Bronchial epithelial cell (primary cell): ENCODE measurements around the gene RHOF. TPM values are rescaled to one million over a fixed set of nuclear protein-coding genes. Genes with fewer than 3 reads are reported as not detected.

ENCODE experiments used
- DNase-seq: peaks from one replicate; pipeline ENCODE4 v3.0.0-alpha.2; 2010; ENCODE audit warnings: low read depth
- FAIRE-seq: peaks from 2 replicates; lab custom pipeline; 2011; peaks lifted over from hg19 to GRCh38; lab: Jason Lieb, UNC
- H3K27me3 ChIP-seq: 2 replicates; pipeline ENCODE4 v1.5.1; 2011; ENCODE audit warnings: low read length; ENCODE audit not compliant: control insufficient read depth, insufficient read depth
- H3K36me3 ChIP-seq: 2 replicates; pipeline ENCODE4 v1.5.1; 2011; ENCODE audit warnings: low read length; ENCODE audit not compliant: control insufficient read depth, insufficient read depth
- H3K4me3 ChIP-seq: 2 replicates; pipeline ENCODE4 v1.5.1; 2011; ENCODE audit warnings: mild to moderate bottlenecking, low read depth, low read length, control low read depth
- total RNA-seq: library from RNA; depleted of rRNA; stranded (reverse); fragments of >200 nt; gene quantifications from 2 replicates; pipeline ENCODE4 v1.2.1, GENCODE V29; 2014
- TF ChIP-seq, protein P1 (sequence below): IDR thresholded peaks from 2 replicates; pipeline ENCODE4 v1.5.1; 2011; ENCODE audit warnings: mild to moderate bottlenecking, moderate library complexity, low read length, control low read depth, inconsistent platforms; ENCODE audit not compliant: insufficient read depth, severe bottlenecking

The RHOF gene
- total RNA-seq, 1 donor from 2014 or later = 15.5 TPM

DNA sequence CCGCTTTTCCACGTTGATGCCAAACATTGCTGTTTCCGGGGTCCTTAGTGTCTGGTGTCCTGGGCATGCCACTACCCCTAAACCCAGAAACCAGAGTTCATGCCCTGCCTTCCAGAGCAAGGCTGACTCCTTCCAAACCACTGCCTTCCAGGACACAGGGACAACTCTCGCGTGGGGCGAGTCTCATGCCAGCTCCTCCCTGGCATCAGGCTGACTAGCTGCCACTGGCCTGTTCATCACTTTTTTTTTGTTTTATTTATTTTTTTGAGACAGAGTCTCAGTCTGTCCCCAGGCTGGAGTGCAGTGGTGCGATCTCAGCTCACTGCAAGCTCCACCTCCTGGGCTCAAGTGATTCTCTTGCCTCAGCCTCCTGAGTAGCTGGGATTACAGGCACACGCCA, 15.1 kb upstream of the RHOF start:
- no peaks in the 10 kb centered on the region for H3K27me3 ChIP-seq
- FAIRE-seq (no peak), DNase-seq (no peak)
- no peak overlapping the region for H3K4me3 ChIP-seq
- TF ChIP-seq, protein P1, sequence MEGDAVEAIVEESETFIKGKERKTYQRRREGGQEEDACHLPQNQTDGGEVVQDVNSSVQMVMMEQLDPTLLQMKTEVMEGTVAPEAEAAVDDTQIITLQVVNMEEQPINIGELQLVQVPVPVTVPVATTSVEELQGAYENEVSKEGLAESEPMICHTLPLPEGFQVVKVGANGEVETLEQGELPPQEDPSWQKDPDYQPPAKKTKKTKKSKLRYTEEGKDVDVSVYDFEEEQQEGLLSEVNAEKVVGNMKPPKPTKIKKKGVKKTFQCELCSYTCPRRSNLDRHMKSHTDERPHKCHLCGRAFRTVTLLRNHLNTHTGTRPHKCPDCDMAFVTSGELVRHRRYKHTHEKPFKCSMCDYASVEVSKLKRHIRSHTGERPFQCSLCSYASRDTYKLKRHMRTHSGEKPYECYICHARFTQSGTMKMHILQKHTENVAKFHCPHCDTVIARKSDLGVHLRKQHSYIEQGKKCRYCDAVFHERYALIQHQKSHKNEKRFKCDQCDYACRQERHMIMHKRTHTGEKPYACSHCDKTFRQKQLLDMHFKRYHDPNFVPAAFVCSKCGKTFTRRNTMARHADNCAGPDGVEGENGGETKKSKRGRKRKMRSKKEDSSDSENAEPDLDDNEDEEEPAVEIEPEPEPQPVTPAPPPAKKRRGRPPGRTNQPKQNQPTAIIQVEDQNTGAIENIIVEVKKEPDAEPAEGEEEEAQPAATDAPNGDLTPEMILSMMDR = no peak
- peaks cover 16% of the 10 kb centered on the region for H3K36me3 ChIP-seq

- Histone ChIP-seq H3K27me3 (no peaks in the 10 kb centered on the region), H3K4me3 (no peak overlapping the region), H3K36me3 (peaks cover 16% of the 10 kb centered on the region)
- no peak for FAIRE-seq
- TF ChIP-seq, protein P1 = no peak
- no peak for DNase-seq
These were observed 14.3 kb upstream of the RHOF start for GRCh38 chr12:121807642-121808347.

DNA sequence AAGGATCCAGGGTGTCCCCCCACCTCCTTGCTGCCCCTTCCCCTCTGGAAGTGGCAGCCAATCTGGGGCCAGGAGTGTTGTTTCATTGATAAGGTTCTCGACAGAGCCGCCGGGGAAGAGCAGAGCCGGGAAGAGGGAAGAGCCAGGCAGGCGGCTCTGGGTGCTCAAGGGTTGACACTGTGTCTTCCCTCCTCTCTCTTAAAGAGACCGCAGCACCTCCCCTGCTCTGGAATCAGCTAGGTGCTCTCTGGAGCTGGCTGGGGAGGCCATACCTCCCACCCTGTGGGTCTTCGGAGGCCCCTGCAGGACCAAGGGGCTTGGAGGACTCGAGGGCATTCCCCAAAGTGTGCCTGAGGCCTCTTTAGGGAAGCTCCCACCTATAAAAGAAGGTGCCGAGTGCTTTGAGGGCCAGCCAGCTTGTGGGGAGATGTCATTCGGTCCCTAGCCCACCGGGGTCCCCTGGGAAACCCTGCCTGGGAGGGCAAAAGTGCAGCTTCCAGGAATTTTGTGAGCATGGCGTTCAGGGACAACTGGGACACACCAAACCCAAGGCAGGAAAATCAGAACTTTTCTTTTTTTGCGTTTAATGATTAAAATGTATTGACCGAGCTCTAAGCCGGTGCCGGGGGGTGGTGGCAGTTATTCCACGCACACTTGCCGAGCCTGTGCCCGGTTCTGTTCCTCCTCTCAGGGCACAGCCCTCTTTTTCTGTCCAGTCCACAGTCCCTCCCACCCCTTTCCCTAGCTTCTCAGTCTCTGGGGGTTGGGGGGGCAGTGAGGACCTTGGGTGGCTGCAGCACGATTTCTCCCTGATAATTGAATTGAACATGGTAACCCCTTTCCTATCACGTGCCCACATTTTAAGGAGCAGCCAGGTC, 13.3 kb upstream of the RHOF start:
- H3K27me3 ChIP-seq = no peaks in the 10 kb centered on the region
- peak overlapping the region; percentile 68 for H3K4me3 ChIP-seq
- DNase-seq (no peak), FAIRE-seq (no peak)
- peaks cover 16% of the 10 kb centered on the region for H3K36me3 ChIP-seq
- TF ChIP-seq, protein P1 = no peak

DNA sequence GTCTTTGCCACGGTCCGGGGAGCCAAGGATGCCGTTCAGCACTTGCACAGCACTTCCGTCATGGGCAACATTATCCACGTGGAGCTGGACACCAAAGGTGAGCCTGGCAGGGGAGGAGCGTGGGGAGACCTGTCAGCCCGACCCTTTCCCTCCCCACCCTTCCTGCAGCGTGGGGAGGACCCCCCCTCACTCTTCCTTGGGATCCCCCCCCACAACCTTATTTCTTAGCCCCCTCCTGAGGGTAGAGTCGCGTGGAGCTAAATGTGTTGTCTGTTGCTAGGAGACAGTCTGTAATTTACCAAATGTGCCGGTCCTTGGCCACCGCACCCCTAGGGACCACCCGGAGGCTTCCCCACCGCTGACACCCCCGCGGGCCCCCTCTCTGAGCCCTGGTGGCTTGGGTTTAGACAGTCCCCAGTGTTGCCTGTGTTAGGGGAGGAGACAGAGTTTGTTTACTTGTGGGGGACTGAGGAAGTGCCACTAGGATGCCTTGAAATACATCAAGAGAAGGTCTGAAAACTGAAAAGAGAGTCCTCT, 12.6 kb upstream of the RHOF start:
- TF ChIP-seq, protein P1 = no peak
- FAIRE-seq = no peak
- DNase-seq = no peak
- Histone ChIP-seq H3K36me3 (peaks cover 16% of the 10 kb centered on the region), H3K4me3 (peak overlapping the region; percentile 68), H3K27me3 (no peaks in the 10 kb centered on the region)

GRCh38 chr12:121805171-121806008, 11.9 kb upstream of the RHOF start:
- H3K4me3 ChIP-seq = peak overlapping the region; percentile 68
- FAIRE-seq (no peak), DNase-seq (no peak)
- H3K36me3 ChIP-seq = peaks cover 16% of the 10 kb centered on the region
- TF ChIP-seq, protein P1 = no peak
- H3K27me3 ChIP-seq = no peaks in the 10 kb centered on the region
